Ishikawa (cell line): ENCODE data around the gene CTNNA3.

Experiments used
- EP300 ChIP-seq: IDR thresholded peaks from 2 replicates; pipeline ENCODE4 v1.6.1; 2012; ENCODE audit warnings: borderline replicate concordance
- RAD21 ChIP-seq: IDR thresholded peaks from 2 replicates; pipeline ENCODE4 v1.6.1; 2012; ENCODE audit warnings: low read depth
- REST ChIP-seq: IDR thresholded peaks from 2 replicates; pipeline ENCODE4 v1.6.1; 2012; ENCODE audit warnings: low read depth, mild to moderate bottlenecking
- TAF1 ChIP-seq: IDR thresholded peaks from 2 replicates; pipeline ENCODE4 v1.6.1; 2012; ENCODE audit warnings: low read depth, mild to moderate bottlenecking
- TCF12 ChIP-seq: IDR thresholded peaks from 2 replicates; pipeline ENCODE4 v1.6.1; 2012; ENCODE audit warnings: low read depth

DNA sequence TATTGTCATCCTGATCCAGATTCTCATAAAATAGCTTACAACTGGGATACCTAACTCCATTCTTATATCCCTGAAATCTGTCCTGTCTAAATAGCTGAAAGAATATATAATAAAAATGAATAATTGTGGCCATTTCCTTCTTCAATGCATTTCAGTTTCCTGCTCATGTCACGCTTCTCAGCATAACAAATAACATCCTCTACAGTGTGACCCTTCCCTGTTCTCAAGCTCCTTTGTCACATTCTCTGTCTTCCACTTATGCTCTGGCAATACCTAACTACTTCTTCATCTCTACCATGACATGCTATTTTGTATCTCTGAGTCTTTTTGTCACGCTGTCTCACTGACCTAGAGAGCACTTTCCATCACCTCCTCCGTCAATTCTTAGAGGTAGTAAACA is 1654.2 kb downstream of the CTNNA3 start:
- TF ChIP-seq REST (no peak), TCF12 (no peak), TAF1 (no peak), EP300 (no peak), RAD21 (no peak)
